ENCODE results near the gene TJP2.

- TF ChIP-seq, protein P1, sequence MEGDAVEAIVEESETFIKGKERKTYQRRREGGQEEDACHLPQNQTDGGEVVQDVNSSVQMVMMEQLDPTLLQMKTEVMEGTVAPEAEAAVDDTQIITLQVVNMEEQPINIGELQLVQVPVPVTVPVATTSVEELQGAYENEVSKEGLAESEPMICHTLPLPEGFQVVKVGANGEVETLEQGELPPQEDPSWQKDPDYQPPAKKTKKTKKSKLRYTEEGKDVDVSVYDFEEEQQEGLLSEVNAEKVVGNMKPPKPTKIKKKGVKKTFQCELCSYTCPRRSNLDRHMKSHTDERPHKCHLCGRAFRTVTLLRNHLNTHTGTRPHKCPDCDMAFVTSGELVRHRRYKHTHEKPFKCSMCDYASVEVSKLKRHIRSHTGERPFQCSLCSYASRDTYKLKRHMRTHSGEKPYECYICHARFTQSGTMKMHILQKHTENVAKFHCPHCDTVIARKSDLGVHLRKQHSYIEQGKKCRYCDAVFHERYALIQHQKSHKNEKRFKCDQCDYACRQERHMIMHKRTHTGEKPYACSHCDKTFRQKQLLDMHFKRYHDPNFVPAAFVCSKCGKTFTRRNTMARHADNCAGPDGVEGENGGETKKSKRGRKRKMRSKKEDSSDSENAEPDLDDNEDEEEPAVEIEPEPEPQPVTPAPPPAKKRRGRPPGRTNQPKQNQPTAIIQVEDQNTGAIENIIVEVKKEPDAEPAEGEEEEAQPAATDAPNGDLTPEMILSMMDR (conservative IDR thresholded peaks at IDR 0.05): no peak
- TF ChIP-seq ZFX (IDR thresholded peaks at IDR 0.05): no peak
Measured at GRCh38 chr9:69249337-69249736, 75.3 kb downstream of the TJP2 start.
